Measurements from ENCODE around the gene BABAM2. TPM values are rescaled to one million over a fixed set of nuclear protein-coding genes. Genes with fewer than 3 reads are reported as not detected.
"Not testable (repeated sequence)": the region's sequence is repeated elsewhere in the genome, so short reads cannot be mapped to it uniquely, and the experiment has no call there.

BABAM2 gene
- polyA plus RNA-seq, 1 donor: 21.9 TPM

DNA sequence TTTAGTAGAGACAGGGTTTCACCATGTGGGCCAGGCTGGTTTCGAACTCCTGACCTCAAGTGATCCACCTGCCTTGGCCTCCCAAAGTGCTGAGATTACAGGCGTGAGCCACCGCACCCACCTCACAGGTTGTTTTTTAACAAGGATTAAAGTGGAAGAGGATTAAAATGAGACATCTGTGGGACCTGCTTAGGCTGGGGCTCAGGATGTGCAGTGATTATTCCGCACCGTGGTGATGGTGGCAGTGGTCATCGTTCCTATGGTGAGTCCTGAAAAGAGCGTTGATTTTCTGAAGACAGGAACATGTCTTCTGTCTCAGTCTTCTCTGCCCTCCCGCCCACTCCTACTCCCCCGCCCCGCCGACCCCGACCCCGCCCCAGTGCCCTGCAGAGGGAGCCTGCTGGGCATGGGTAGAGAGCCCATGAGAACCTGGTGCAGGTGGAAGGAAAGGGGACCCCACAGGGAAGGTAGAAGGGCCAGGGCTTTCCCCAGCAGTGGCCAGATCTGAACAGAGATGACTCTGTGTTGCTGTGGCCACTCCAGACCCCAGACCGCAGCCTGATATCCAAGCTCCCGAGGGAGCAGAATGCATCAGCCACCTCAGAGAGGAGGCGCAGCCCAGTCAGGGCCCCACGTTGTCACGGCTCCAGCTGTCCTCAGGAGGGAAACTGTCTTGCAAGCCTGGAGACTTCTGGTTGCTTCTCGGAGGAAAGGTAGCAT is 467.6 kb downstream of the BABAM2 start:
- DNase-seq (ENCODE audit: low read depth): no peak

DNA sequence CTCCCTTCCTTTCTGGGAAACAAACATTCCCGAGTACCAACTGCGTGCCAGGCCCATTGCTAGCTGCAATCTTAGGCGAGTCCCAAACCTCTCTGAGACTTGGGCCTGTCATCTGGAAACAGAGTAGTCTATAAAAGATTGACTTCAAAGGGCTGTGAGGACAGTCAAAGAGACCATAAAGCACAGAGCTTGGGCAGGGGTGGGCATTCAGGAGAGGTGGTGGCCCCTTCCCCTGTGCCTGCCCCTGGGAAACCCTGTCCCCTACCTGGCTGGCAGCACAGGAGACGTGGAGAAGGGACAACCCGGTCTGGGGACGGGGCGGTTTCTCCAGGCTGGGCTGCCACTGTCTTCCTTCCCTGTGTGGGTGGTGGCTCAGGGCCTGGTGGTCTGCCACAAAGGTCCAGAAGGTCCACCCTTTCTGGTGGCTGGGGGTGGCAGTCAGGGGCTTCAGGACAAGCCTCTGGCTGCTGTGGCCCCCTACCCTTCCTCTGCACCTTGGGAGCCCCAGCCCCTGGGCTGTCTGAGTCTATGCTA is 468.2 kb downstream of the BABAM2 start:
- no peak for DNase-seq (ENCODE audit: low read depth)

DNA sequence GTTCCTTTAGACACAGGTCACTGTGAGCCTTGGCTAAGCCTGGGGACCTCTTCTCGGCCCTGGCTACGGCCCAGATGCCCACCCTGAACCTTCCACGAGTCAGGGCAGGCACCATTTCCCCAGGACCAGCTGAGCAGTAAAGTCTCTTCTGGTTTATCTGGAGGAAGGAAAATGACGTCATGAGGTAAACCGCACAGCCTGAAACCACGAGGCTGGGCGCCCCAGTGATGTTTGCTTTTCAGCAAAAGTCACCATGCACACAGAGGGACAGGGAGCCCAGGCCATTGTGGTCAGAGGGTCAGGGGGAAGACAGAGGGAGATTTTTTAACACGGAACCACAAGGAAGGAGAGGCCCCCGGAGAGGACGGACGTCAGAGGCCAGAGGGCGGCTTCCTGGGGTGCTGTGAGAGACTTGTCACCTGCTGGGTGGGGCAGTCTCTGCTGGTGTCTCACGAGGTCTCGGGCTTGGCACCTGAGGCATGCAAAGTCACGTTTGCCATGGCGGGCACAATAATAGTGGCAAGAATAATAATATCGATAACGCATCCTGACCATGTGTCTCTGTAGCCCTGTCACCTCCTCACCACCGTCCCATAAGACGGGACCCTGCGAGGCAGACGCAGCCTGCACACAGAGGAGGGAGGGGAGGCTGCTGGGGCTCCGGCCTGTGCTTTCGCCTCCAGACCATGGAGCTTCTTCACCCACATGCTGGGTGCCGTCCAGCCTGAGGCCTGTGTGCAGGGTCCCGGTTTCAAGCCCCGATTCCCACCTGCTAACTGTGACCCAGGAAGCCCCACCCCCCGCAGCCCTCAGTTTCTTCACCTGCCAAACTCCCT is 468.9 kb downstream of the BABAM2 start:
- DNase-seq (ENCODE audit: low read depth): no peak

DNA sequence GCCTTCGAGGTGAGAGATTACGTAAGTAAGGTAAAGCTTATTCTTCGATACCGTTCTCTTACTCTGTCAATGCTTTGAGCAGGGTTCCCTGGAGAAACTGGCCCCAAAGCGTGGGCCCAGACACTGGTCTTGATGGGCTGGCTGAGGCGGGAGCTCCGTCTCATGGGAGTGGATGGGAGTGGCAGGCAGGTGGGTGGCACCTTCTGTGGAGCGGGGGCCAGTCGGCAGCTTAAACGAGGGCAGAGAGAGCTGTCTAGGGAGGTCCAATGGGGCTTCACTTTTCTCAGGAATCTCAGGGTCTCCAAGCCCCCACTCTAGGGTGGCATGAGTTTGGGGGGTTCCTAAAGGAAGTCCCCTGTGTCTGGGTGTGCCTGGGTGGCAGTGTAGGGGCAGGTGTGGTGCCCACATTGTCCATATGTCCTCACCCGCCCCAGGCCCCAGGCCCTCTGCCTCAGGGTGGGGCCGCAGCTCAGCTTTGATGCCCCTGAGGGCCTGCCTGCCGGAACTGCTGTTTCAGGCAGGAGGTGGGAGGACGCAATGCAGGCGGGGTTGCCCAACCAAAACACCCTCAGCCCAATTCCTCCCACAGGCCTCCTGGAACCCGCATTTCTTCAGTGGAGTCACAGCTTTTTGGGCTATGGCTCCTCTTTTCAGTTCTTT is 469.7 kb downstream of the BABAM2 start:
- DNase-seq (ENCODE audit: low read depth): no peak

DNA sequence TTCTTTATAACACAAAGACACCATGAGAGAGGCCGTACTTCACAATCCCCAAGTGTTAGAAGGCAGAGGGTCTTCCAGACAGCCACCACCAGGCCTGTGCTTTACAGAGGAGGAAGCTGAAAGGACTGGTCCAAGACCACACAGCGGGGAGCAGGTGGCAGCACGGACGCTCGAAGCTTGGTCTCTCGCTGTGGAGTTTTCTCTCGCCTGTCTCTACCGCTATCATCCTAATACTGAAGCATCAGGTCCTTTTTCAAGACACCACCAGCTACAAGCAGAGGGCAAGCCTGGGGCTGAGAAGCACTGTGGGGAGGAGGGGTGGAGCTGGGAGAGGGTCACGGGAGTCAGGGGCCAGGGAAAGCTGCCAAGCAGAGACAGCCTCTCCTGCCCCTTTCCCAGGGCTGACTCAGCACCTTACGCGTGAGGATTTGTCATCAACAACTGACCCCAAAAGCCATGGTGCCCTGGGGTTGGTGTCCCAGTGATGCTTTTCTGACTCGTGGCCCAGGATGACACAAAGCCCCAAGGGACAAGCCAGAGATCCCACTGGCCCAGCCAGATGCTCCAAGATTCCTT is 470.3 kb downstream of the BABAM2 start:
- DNase-seq (ENCODE audit: low read depth): no peak

DNA sequence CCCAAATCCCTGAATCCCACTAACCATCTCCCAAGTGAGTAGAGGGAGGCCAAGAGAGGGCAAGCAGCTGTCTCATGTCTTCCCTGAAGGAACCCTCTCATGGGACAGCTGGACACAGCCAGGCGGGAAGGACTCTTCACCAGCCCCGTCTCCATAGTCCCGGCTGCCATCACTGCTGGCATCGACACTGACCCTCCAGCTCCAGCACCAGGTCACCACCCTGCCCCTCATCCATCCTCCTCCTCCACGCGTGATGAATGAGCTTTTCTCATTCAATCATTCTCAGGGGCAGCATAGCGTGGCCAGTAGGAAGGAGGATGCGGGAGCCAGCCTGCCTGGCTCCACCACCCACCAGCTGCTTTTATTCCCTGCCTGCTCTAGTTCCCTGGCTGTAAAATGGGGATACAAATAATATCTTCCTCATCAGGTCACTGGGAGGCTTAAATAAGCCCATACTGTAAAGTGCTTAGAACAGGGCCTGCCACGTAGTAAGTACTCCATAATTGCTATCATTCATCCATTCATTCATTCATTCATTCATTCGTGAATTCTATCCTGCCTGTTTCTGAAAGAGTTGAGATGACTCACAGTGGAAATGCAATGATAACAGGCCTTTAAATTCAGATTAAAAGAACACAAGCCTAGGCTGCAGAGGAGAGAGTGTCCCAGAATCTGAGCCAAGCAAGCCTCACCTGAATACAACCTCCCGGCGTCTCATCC is 471.6 kb downstream of the BABAM2 start:
- DNase-seq (ENCODE audit: low read depth): no peak

DNA sequence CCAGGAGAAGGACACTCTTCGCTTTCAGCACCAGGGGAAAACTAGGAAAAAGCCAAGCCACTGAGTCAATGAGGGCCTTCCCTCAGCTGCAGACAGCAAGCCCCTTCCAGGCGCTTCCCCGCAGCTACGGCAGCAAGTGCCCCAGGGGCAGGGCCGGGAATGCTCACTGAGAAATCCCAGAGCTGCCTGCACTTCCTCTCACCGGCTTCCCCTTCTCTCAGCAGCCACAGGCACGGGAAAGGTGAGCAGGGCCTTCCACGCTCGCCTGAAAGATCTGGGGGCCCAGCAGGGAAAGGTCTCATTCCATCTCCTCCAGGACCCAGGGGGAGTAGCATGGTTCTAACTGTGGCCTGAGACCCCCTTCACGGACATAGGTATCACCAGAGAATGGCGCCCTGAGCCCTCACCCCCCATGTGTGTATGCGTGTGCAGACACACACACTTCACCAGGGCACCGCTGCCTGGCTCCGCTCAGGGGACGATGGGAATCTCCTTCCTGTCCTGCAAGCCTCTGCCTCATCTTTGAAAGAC is 472.5 kb downstream of the BABAM2 start:
- DNase-seq (ENCODE audit: low read depth): no peak

DNA sequence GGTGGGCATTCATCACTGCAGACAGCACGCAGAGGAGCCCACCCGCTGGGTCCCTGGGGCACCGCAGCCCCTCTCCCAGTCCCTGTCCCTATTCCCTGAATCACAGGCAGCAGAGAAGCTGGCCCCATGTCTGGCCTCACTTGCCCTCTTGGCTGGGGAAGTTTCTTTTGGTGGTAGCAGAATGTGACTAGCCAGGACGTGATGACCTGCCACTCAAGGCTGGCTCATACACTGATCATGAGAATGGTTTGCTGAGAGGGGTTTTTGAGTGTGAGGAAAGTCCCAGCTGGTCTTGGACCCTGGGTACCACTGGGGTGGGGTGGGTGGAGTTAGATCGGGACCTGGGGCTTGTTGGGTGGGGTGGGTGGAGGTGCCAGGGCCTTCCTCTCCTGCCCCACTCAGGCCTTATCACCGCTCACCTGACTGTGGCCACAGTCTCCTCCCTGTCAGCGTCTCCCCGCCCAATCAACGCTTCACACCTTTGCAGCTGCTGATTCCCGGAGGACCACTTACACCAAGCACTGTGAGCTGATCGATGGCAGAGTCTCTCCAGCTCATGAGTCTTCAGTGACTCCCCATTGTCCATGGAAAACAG is 473.3 kb downstream of the BABAM2 start:
- no peak for DNase-seq (ENCODE audit: low read depth)

DNA sequence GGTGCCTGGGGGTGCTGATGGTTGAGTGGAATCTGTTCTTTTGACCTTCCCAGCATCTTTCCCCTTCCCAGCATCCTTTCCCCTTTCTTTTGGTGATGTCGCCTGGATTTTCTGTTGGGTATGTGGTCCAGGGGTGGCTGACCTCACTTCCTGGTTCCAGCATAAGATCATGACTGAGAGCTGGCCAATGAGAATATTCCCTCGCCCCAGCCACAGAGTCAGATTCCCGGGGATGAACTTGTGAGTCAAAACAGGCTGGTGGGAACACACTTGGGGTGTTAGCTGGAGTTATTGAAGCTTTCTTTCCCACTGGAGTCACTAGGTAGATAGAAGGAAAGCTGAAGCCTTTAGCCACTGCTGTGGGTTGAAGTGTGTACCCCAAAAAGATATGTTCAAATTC is 474.1 kb downstream of the BABAM2 start:
- no peak for DNase-seq (ENCODE audit: low read depth)

DNA sequence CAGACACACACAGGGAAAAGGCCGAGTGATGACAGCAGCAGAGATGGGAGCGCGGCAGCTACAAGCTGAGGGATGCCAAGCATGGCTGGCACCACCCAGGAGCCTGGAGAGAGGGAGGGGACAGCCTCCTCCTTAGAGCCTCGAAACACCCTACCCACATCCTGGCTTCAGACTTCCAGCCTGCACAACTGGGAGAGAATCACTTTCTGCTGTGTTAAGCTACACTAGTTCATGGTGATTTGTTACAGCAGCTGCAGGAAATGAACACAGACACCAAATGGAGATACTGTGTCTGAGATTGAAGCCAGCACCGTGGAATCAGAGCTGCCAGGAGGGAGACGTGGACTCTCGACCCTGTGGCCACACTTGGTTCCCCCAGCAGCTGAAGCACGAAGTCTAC is 474.6 kb downstream of the BABAM2 start:
- DNase-seq (ENCODE audit: low read depth): no peak

DNA sequence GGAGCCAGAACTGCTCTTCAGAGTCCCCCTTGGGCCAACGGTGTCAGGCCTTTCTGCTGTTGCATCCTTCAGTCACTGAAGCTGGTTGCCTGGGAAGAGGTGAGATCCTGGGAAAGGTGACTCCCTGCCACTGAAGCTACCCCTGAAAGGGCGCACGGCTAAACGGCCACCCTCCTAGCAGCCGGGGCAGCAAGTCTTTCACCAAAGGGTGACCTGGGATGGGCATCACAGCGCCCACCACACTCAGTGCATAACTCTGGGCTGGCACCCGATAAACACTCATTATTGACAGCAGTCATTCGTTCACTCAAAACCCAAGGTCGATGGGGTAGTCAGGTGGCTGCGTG is 475.6 kb downstream of the BABAM2 start:
- no peak for DNase-seq (ENCODE audit: low read depth)

DNA sequence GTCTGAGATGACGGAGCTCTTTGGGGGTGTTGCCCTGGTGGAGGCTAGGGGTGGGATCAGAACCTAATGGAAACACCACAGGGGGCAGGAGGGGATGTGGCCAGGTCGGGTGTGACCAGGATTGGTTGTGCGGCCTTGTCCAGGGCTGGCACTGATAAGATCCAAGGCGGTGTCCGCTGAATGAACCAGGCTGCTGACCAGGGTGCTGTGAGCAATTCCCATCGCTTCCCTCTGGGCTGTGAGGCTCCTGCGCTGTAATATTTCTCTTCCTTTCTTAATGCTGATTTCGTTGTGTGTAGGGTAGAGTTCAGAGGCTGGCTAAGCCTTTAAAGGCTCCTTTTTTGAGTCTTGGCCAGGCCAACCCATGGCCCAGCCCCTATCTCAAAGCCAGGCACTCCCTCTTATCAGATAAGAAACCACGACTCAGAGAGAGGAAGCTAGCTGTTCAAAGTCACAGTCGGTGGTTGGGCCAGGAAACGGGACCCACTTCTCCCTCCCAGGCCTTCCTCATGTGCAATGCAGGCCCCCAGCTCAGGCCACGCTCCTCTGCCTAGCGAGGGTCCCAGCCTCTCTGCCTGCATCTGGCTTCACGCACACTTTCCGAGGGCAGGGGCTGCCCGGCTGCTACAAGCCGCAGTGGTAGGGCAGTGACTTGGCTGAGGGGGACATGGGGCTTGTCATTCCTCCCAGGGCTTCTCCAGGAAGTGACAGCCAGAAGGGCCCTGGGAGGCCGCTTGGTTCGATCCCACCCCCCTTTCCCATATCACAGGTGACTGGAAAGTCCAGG is 476.2 kb downstream of the BABAM2 start:
- DNase-seq (ENCODE audit: low read depth): no peak

DNA sequence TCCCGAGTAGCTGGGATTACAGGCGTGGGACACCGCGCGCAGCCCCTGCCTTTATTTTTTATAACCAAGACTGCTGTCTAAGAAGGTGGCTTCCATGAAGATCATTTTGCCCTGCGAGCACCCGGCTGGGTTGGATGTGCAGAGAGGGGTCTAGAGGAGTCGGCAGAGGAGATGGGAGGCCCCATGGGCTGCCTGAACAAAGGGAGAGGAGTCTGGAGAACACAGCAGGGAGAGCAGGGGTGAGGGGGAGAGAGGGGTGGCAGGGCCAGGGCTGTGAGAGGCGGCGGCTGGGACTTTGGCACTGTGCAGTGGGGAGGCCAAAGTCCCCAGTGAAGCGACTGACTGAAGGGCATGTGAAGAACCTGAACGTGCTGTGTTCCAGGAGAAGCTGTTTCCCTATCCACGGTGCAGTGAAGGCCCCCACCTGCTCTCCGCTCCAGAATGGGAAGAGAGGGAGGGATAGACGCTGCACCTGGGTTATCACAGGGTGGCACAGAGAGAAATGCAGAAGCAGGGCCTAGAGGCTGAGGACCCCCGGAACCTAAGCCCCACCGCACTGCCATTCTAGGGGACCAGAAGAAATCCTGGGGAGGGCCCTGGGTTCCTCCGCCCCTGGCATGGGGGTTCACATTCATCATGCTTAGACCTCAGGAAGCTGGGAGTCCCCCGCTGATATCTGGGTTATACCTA is 477.3 kb downstream of the BABAM2 start:
- DNase-seq (ENCODE audit: low read depth): no peak

DNA sequence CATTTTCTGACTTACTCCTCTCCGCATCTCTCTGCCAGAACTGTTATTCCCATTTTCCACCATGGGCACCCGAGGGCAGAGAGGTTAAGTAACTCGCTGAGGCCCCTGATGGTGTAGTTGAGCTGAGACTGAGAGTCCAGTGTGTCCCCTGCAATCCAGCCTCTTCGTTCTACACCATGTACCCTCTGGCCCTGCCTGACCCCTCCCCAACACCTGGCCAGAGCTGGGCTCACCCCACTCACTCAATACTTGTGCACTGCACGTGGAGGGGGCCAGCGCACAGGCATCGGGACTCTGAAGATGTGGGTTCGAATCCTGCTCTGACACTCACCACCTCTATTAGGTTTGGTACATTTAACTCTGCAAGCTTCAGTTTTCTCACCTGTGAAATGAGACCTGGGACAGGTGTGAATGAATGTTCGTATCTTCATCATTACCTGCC is 477.8 kb downstream of the BABAM2 start:
- DNase-seq (ENCODE audit: low read depth): no peak

DNA sequence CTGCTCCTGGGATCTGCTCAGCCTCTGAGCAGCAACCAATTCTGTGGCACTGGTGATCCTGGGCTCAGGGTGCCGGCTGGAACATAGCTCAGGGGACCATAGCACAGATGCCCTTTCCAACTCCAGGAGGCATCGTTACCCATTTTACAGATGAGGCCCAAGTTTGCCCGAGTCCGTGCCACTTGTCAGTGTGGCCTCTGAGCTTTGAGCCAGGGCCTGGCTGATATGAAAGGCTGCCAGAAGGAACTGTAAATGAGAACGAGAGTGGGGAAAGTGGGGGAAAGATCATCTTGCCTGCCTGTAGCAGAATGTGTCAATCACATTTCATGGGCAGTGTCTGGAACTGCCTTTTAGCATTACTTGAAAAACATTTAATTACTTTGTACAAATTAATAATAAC is 478.8 kb downstream of the BABAM2 start:
- no peak for DNase-seq (ENCODE audit: low read depth)

DNA sequence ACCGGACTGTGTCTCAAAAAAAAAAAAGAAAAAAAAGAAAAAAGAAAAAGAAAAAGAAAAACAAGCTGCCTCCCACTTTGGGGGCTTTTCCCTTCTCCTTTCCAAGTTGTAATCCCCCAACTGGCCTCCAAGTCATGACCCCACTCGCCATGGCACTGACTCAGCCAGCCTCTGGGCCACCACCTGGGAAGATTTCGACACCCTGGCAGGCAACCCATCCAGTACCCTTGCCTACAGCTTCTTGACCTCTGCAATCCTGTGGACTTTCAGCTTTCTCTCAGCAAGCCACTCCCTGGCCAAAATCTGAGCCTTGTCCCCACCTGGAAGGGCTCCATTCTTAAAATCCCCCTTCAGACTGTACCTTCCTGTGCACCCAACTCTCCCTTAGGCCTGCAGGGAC is 479.8 kb downstream of the BABAM2 start:
- DNase-seq (ENCODE audit: low read depth): no peak

DNA sequence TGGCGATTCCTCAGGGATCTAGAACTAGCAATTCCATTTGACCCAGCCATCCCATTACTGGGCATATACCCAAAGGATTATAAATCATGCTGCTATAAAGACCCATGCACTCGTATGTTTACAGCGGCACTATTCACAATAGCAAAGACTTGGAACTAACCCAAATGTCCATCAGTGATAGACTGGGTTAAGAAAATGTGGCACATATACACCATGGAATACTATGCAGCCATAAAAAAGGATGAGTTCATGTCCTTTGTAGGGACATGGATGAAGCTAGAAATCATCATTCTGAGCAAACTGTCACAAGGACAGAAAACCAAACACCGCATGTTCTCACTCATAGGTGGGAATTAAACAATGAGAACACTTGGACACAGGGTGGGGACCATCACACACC is 481.2 kb downstream of the BABAM2 start:
- DNase-seq (ENCODE audit: low read depth): not testable (repeated sequence)

DNA sequence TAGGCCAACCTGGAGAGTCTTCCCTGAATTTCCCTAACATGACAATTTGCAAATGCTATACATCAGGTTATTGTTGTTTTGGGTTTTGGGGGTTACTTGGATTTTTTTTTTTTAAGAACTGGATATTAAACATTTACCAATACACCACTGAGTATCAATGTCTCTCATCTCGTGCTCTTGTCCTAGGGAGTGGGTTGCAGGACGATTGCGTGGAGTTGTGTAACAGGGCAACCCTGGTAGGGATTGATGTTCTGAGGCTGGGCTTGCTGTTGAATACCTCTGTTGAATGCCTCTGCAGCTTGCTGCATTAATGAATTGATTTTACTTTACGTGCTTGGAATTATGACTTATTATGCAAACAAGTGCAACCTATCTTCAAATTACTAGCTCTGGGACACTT is 483.3 kb downstream of the BABAM2 start:
- no peak for DNase-seq (ENCODE audit: low read depth)

DNA sequence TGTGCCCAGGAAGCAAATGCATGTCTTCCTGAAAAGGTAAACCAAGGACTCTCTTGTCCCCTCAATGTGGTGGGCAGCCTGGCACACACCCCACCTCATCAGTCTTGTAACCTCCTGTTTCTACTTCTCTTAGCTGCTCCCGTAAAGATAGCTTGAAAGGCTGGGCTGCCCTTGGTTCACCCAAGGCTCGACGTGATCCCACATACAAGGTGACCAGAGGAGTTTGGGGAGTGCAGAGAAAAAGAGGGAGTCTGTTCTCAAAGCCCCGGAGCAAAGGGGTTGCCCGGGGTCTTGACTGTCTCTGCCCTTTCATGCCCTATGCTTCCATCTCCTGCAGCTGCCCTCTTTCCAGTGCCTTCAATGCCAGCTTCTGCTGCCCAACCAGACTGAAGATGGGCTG is 483.8 kb downstream of the BABAM2 start:
- DNase-seq (ENCODE audit: low read depth): no peak
